OCI-LY3 (cell line): ENCODE results near the gene POLR2M.

ENCODE experiments used
- H2AFZ ChIP-seq: fragments of 200-600, 300-600 bp; shearing (Covaris generic); 2 replicates; pipeline ENCODE4 v1.6.0; 2014; ENCODE audit warnings: antibody characterized with exemption, low read depth, low read length
- H3K27ac ChIP-seq: fragments of 200-600, 300-600 bp; sonication (generic); 2 replicates; pipeline ENCODE4 v1.5.1; 2014; ENCODE audit warnings: mild to moderate bottlenecking, low read length, moderate library complexity, mixed read lengths
- H3K27me3 ChIP-seq: fragments of 200-600, 300-600 bp; sonication (generic); 2 replicates; pipeline ENCODE4 v1.6.1; 2014; ENCODE audit warnings: low read depth, low read length, mixed read lengths
- H3K36me3 ChIP-seq: fragments of 200-600, 300-600 bp; sonication (generic); replicated peaks from 2 replicates; pipeline ENCODE3; 2014; ENCODE audit warnings: low read depth, low read length, mixed read lengths
- H3K4me1 ChIP-seq: fragments of 300-600, 200-600 bp; sonication (generic); 2 replicates; pipeline ENCODE4 v1.6.1; 2014; ENCODE audit warnings: low read length, mixed read lengths
- H3K4me2 ChIP-seq: fragments of 200-600, 300-600 bp; sonication (generic); 2 replicates; pipeline ENCODE4 v1.6.1; 2014; ENCODE audit warnings: low read length, mixed read lengths
- H3K4me3 ChIP-seq: fragments of 300-600, 200-600 bp; sonication (generic); 2 replicates; pipeline ENCODE4 v1.5.1; 2014; ENCODE audit warnings: antibody characterized with exemption, mild to moderate bottlenecking, low read length, moderate library complexity
- H3K79me2 ChIP-seq: fragments of 300-600, 200-600 bp; shearing (Covaris generic); 2 replicates; pipeline ENCODE4 v1.6.1; 2014; ENCODE audit warnings: mild to moderate bottlenecking, low read length, mixed read lengths
- H3K9ac ChIP-seq: fragments of 300-600, 200-600 bp; shearing (Covaris generic); 2 replicates; pipeline ENCODE4 v1.6.0; 2014; ENCODE audit warnings: mild to moderate bottlenecking, low read length, moderate library complexity
- H3K9me3 ChIP-seq: fragments of 200-600, 300-600 bp; shearing (Covaris generic); 2 replicates; pipeline ENCODE4 v1.6.1; 2014; ENCODE audit warnings: low read length, mixed read lengths; ENCODE audit not compliant: insufficient read depth
- H4K20me1 ChIP-seq: fragments of 200-600, 300-600 bp; sonication (generic); 2 replicates; pipeline ENCODE4 v1.6.1; 2016; ENCODE audit warnings: low read length, mixed read lengths; ENCODE audit not compliant: insufficient read depth
- EZH2phosphoT487 ChIP-seq: fragments of 200-600 bp; shearing (Covaris generic); IDR thresholded peaks from 2 replicates; pipeline ENCODE4 v1.6.1; 2018; ENCODE audit warnings: antibody characterized with exemption, mixed run types, low read depth
- TF ChIP-seq, protein P1 (sequence below): fragments of 200-600, 300-600 bp; sonication (generic); IDR thresholded peaks from 2 replicates; pipeline ENCODE4 v1.5.1; 2014; ENCODE audit warnings: antibody characterized with exemption, low read length, low read depth

Gene POLR2M

DNA sequence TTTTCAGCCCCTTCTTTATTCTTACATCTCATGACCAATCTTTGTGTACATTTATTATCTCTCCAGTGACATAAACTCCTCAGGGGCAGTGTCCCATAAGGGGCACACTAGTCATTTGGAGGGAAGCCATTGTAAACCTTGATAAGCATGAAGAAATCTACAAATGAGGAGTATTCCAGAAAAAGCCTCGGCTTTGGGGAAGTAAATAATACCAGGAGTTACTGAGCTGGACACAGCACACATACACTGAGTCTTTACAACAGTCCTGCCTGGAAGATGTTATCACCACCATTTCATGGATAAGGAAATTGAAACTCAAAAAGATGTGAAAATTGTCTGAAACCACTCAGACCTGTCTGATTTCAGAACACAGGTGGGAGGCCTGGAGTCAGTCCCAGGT, 15.4 kb upstream of the POLR2M start:
- Histone ChIP-seq H3K27ac (no peak overlapping the region), H3K4me3 (no peak overlapping the region), H3K4me1 (peaks cover 6% of the 10 kb centered on the region; the same call in 1 of the 2 replicates), H3K27me3 (no peaks in the 10 kb centered on the region), H3K4me2 (no peak overlapping the region), H4K20me1 (no peaks in the 10 kb centered on the region), H2AFZ (no peak overlapping the region), H3K9me3 (no peaks in the 10 kb centered on the region), H3K9ac (no peak overlapping the region), H3K36me3 (no peaks in the 10 kb centered on the region), H3K79me2 (no peaks in the 10 kb centered on the region)
- TF ChIP-seq, protein P1, sequence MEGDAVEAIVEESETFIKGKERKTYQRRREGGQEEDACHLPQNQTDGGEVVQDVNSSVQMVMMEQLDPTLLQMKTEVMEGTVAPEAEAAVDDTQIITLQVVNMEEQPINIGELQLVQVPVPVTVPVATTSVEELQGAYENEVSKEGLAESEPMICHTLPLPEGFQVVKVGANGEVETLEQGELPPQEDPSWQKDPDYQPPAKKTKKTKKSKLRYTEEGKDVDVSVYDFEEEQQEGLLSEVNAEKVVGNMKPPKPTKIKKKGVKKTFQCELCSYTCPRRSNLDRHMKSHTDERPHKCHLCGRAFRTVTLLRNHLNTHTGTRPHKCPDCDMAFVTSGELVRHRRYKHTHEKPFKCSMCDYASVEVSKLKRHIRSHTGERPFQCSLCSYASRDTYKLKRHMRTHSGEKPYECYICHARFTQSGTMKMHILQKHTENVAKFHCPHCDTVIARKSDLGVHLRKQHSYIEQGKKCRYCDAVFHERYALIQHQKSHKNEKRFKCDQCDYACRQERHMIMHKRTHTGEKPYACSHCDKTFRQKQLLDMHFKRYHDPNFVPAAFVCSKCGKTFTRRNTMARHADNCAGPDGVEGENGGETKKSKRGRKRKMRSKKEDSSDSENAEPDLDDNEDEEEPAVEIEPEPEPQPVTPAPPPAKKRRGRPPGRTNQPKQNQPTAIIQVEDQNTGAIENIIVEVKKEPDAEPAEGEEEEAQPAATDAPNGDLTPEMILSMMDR: no peak
- no peak for TF ChIP-seq EZH2phosphoT487

DNA sequence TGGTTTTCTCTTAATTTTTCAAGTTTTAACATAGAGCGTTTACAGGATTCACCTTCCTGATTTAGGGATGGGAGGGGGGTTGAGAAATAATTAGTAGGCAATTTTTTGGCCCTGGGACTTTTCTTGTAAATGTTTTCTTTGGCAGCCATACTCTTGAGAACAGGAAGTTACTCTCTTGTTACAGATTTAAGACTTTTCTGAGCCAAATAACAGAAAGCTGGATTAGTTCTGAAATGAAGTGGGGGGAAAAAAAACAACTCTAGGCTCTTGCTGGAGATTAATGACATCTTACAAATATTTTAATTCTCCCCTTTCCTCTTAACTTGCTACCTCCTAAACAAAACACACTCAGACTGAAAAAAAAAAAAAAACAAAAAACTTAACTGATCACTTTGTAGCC, 13.8 kb upstream of the POLR2M start:
- Histone ChIP-seq H3K27me3 (no peaks in the 10 kb centered on the region), H3K27ac (no peak overlapping the region), H3K9me3 (no peaks in the 10 kb centered on the region), H3K4me1 (0 out of 2 replicates have a peak, but pooled peaks cover 3% of the 10 kb centered on the region), H4K20me1 (no peaks in the 10 kb centered on the region), H3K36me3 (no peaks in the 10 kb centered on the region), H3K9ac (no peak overlapping the region), H2AFZ (no peak overlapping the region; the same call in 1 of the 2 replicates), H3K4me3 (no peak overlapping the region), H3K4me2 (no peak overlapping the region), H3K79me2 (no peaks in the 10 kb centered on the region)
- TF ChIP-seq, protein P1: no peak

DNA sequence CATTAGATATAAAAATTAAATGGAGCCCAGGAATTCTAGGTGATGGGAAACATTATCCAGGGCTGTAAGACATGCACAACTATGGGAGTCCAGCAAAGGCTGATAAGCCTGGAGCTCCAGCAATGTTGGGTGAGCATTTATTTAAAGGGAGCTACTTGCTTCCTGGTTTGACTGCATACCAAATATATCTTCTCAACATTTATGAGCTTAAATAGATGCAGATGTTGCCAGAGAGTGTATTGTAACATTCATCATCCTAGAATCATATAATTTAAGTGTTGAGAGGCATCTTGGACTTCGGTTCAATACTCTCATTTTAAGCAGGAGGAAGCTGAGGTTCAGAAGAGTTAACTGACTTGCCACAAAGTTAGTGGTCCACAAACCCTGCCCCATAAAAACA, 12.2 kb upstream of the POLR2M start:
- H3K79me2 ChIP-seq: no peaks in the 10 kb centered on the region
- no peak overlapping the region for H3K27ac ChIP-seq
- H3K36me3 ChIP-seq: no peaks in the 10 kb centered on the region

DNA sequence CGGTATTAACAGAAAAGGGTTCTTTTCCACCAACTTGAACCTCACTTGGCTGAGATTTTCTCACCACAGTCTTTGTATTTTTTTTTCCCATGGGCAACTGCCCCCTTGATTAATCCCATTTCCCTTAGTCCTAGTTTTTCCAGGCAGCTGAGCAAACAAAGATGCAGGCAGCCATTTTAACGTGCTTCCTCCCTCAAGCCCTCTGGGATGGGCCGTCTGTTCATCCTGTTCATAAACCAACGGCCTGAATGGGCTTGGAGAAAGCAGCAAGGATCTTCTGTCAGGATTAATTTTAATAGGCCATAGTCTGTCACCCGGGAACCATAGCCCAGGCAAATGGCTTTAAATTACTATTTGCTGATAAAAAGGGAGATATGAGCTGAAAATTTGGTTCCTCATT, 10.4 kb upstream of the POLR2M start:
- no peak overlapping the region for H3K9ac ChIP-seq
- H3K27me3 ChIP-seq: no peaks in the 10 kb centered on the region
- H3K4me3 ChIP-seq: no peak overlapping the region
- no peaks in the 10 kb centered on the region for H3K79me2 ChIP-seq
- H3K27ac ChIP-seq: no peak overlapping the region
- H2AFZ ChIP-seq: no peak overlapping the region
- no peaks in the 10 kb centered on the region for H4K20me1 ChIP-seq
- no peaks in the 10 kb centered on the region for H3K36me3 ChIP-seq
- 0 out of 2 replicates have a peak, but pooled peaks cover 3% of the 10 kb centered on the region for H3K4me1 ChIP-seq
- H3K9me3 ChIP-seq: no peaks in the 10 kb centered on the region
- H3K4me2 ChIP-seq: no peak overlapping the region
- TF ChIP-seq, protein P1: no peak
- TF ChIP-seq EZH2phosphoT487: no peak

More for the DNA sequence above, 12.2 kb upstream of the POLR2M start:
- TF ChIP-seq, protein P1: no peak
- TF ChIP-seq EZH2phosphoT487: no peak
- no peaks in the 10 kb centered on the region for H3K9me3 ChIP-seq
- no peaks in the 10 kb centered on the region for H3K27me3 ChIP-seq
- no peak overlapping the region for H3K4me2 ChIP-seq
- no peak overlapping the region for H3K4me3 ChIP-seq
- 0 out of 2 replicates have a peak, but pooled peaks cover 3% of the 10 kb centered on the region for H3K4me1 ChIP-seq
- no peaks in the 10 kb centered on the region for H4K20me1 ChIP-seq
- H2AFZ ChIP-seq: no peak overlapping the region
- no peak overlapping the region for H3K9ac ChIP-seq
